ENCODE data around the gene CRMP1.

The CRMP1 gene

GRCh38 chr4:5889002-5889696, 3.7 kb downstream of the CRMP1 start:
- H3K27me3 ChIP-seq (ENCODE audit: insufficient read depth, low read length, poor library complexity) = no peaks in the 10 kb centered on the region
- no peaks in the 10 kb centered on the region for H4K20me1 ChIP-seq (ENCODE audit: insufficient read depth, low read length)
- H3K36me3 ChIP-seq (ENCODE audit: insufficient read depth, low read length) = no peaks in the 10 kb centered on the region
- H3K79me2 ChIP-seq (ENCODE audit: insufficient read depth, low read length) = no peaks in the 10 kb centered on the region
- no peak overlapping the region for H3K9ac ChIP-seq (ENCODE audit: low read depth, low read length)
- TF ChIP-seq CTCF (IDR thresholded peaks at IDR 0.05; ENCODE audit: borderline replicate concordance, extremely low read depth, low read length, poor library complexity, severe bottlenecking) = no peak
- TF ChIP-seq EZH2 (IDR thresholded peaks at IDR 0.05; ENCODE audit: borderline replicate concordance, low read depth, low read length, severe bottlenecking) = no peak
- H3K4me3 ChIP-seq (ENCODE audit: low read depth in 1 of 2, low read length in 2 of 2) = no peak overlapping the region
- DNase-seq (no peak), ATAC-seq (ENCODE audit: insufficient read depth, low read depth) (no peak)
- no peak overlapping the region for H2AFZ ChIP-seq (ENCODE audit: low read depth, low read length)
- H3K4me2 ChIP-seq (ENCODE audit: insufficient read depth, low read length) = no peak overlapping the region
- H3K4me1 ChIP-seq (ENCODE audit: insufficient read depth, low read length) = no peaks in the 10 kb centered on the region
- H3K9me3 ChIP-seq (ENCODE audit: insufficient read depth, low read length, severe bottlenecking) = no peaks in the 10 kb centered on the region
- no peak overlapping the region for H3K27ac ChIP-seq (ENCODE audit: low read length)

GRCh38 chr4:5888222-5889001, 4.5 kb downstream of the CRMP1 start:
- no peak for DNase-seq
- Histone ChIP-seq H3K27ac (ENCODE audit: low read length) (no peak overlapping the region), H3K9ac (ENCODE audit: low read depth, low read length) (no peak overlapping the region), H3K27me3 (ENCODE audit: insufficient read depth, low read length, poor library complexity) (no peaks in the 10 kb centered on the region), H3K79me2 (ENCODE audit: insufficient read depth, low read length) (no peaks in the 10 kb centered on the region), H4K20me1 (ENCODE audit: insufficient read depth, low read length) (no peaks in the 10 kb centered on the region), H3K9me3 (ENCODE audit: insufficient read depth, low read length, severe bottlenecking) (no peaks in the 10 kb centered on the region), H3K4me3 (ENCODE audit: low read depth in 1 of 2, low read length in 2 of 2) (no peak overlapping the region), H2AFZ (ENCODE audit: low read depth, low read length) (no peak overlapping the region), H3K4me1 (ENCODE audit: insufficient read depth, low read length) (no peaks in the 10 kb centered on the region), H3K4me2 (ENCODE audit: insufficient read depth, low read length) (no peak overlapping the region), H3K36me3 (ENCODE audit: insufficient read depth, low read length) (no peaks in the 10 kb centered on the region)
- no peak for TF ChIP-seq EZH2 (IDR thresholded peaks at IDR 0.05; ENCODE audit: borderline replicate concordance, low read depth, low read length, severe bottlenecking)
- no peak for TF ChIP-seq CTCF (IDR thresholded peaks at IDR 0.05; ENCODE audit: borderline replicate concordance, extremely low read depth, low read length, poor library complexity, severe bottlenecking)
- no peak for ATAC-seq (ENCODE audit: insufficient read depth, low read depth)

- no peaks in the 10 kb centered on the region for H3K9me3 ChIP-seq (ENCODE audit: insufficient read depth, low read length, severe bottlenecking)
- no peaks in the 10 kb centered on the region for H3K4me1 ChIP-seq (ENCODE audit: insufficient read depth, low read length)
- H3K4me2 ChIP-seq (ENCODE audit: insufficient read depth, low read length) = no peak overlapping the region
- H3K4me3 ChIP-seq (ENCODE audit: low read depth in 1 of 2, low read length in 2 of 2) = no peak overlapping the region
- H3K36me3 ChIP-seq (ENCODE audit: insufficient read depth, low read length) = no peaks in the 10 kb centered on the region
- DNase-seq (no peak), ATAC-seq (ENCODE audit: insufficient read depth, low read depth) (no peak)
- no peak overlapping the region for H3K27ac ChIP-seq (ENCODE audit: low read length)
- H3K79me2 ChIP-seq (ENCODE audit: insufficient read depth, low read length) = no peaks in the 10 kb centered on the region
- TF ChIP-seq EZH2 (IDR thresholded peaks at IDR 0.05; ENCODE audit: borderline replicate concordance, low read depth, low read length, severe bottlenecking) = no peak
- no peak for TF ChIP-seq CTCF (IDR thresholded peaks at IDR 0.05; ENCODE audit: borderline replicate concordance, extremely low read depth, low read length, poor library complexity, severe bottlenecking)
- H3K9ac ChIP-seq (ENCODE audit: low read depth, low read length) = no peak overlapping the region
- no peak overlapping the region for H2AFZ ChIP-seq (ENCODE audit: low read depth, low read length)
- H3K27me3 ChIP-seq (ENCODE audit: insufficient read depth, low read length, poor library complexity) = no peaks in the 10 kb centered on the region
- H4K20me1 ChIP-seq (ENCODE audit: insufficient read depth, low read length) = no peaks in the 10 kb centered on the region
These were observed 5.3 kb downstream of the CRMP1 start for GRCh38 chr4:5887361-5888221.
